Liver (tissue), 9 donors: ENCODE measurements around the gene DLGAP5. TPM values are rescaled to one million over a fixed set of nuclear protein-coding genes. Genes with fewer than 3 reads are reported as not detected.

Experiments used
- DNase-seq: peaks from one replicate; pipeline ENCODE4 v3.0.0-alpha.2; 2017; ENCODE audit warnings: low spot score
- H3K27ac ChIP-seq, 2 donors: one replicate each; pipeline ENCODE4 v1.7.0; 2013; ENCODE audit warnings: inconsistent platforms in 2 of 2, low read length in 2 of 2, control low read depth in 1 of 2, low read depth in 1 of 2, mild to moderate bottlenecking in 1 of 2
- H3K27me3 ChIP-seq, 4 donors: one replicate each; pipeline versions ENCODE4 v1.6.1 to v1.7.0; 2013; ENCODE audit warnings: low read length in 3 of 4, inconsistent platforms in 1 of 4, mild to moderate bottlenecking in 1 of 4, moderate library complexity in 1 of 4; ENCODE audit not compliant: control insufficient read depth in 4 of 4, insufficient read depth in 4 of 4
- H3K36me3 ChIP-seq, 4 donors: one replicate each; pipeline versions ENCODE4 v1.6.1 to v1.7.0; 2013; ENCODE audit warnings: low read length in 3 of 4, mild to moderate bottlenecking in 3 of 4, low read depth in 1 of 4, moderate library complexity in 1 of 4; ENCODE audit not compliant: control insufficient read depth in 4 of 4, insufficient read depth in 3 of 4
- H3K4me1 ChIP-seq, 4 donors: one replicate each; pipeline versions ENCODE4 v1.6.1 to v1.7.0; 2013; ENCODE audit warnings: low read length in 3 of 4, mild to moderate bottlenecking in 3 of 4, moderate library complexity in 1 of 4; ENCODE audit not compliant: control insufficient read depth in 4 of 4, insufficient read depth in 4 of 4
- H3K4me3 ChIP-seq, 3 donors: one replicate each; pipeline versions ENCODE4 v1.6.1 to v1.7.0; 2013; ENCODE audit warnings: low read length in 3 of 3, control low read depth in 1 of 3, low read depth in 1 of 3, mild to moderate bottlenecking in 1 of 3
- H3K9ac ChIP-seq, 2 donors: one replicate each; pipeline ENCODE4 v1.7.0; 2013; ENCODE audit warnings: low read length in 2 of 2, mild to moderate bottlenecking in 2 of 2, moderate library complexity in 2 of 2, control low read depth in 1 of 2, low read depth in 1 of 2
- H3K9me3 ChIP-seq, 4 donors: one replicate each; pipeline versions ENCODE4 v1.6.1 to v1.7.0; 2013; ENCODE audit warnings: low read length in 3 of 4; ENCODE audit not compliant: control insufficient read depth in 4 of 4
- CTCF ChIP-seq: fragments of 150-350 bp; IDR thresholded peaks from 2 replicates; pipeline ENCODE4 v1.5.1; 2017; ENCODE audit warnings: improper control_type of control experiment, low read depth, low read length; ENCODE audit not compliant: missing input control
- EGR1 ChIP-seq, 2 donors: IDR thresholded peaks; 2 replicates each; pipeline ENCODE4 v1.6.1; 2016 to 2018; ENCODE audit warnings: antibody characterized with exemption in 2 of 2, low read depth in 2 of 2
- FOXA1 ChIP-seq: IDR thresholded peaks from 2 replicates; pipeline ENCODE4 v1.6.1; 2016; ENCODE audit warnings: antibody characterized with exemption
- GABPA ChIP-seq, 2 donors: IDR thresholded peaks in 1 of 2; conservative IDR thresholded peaks in 1 of 2; 2 replicates each; pipeline ENCODE4 v1.6.1; 2016; ENCODE audit warnings: antibody characterized with exemption in 2 of 2, mild to moderate bottlenecking in 1 of 2, moderate library complexity in 1 of 2
- HNF4A ChIP-seq, 2 donors: conservative IDR thresholded peaks; 2 replicates each; pipeline ENCODE4 v1.6.1; 2016; ENCODE audit warnings: antibody characterized with exemption in 2 of 2, mild to moderate bottlenecking in 2 of 2
- HNF4G ChIP-seq: IDR thresholded peaks from 2 replicates; pipeline ENCODE4 v1.6.1; 2016; ENCODE audit warnings: antibody characterized with exemption
- JUND ChIP-seq, 2 donors: IDR thresholded peaks; 2 replicates each; pipeline ENCODE4 v1.6.1; 2016; ENCODE audit warnings: antibody characterized with exemption in 2 of 2
- NR2F2 ChIP-seq: IDR thresholded peaks from 2 replicates; pipeline ENCODE4 v1.6.1; 2016; ENCODE audit warnings: antibody characterized with exemption
- RAD21 ChIP-seq, 2 donors: IDR thresholded peaks; 2 replicates each; pipeline ENCODE4 v1.6.1; 2016; ENCODE audit warnings: antibody characterized with exemption in 2 of 2, mild to moderate bottlenecking in 2 of 2
- REST ChIP-seq: IDR thresholded peaks from 2 replicates; pipeline ENCODE4 v1.6.1; 2016; ENCODE audit warnings: antibody characterized with exemption, mild to moderate bottlenecking
- SP1 ChIP-seq: IDR thresholded peaks from 2 replicates; pipeline ENCODE4 v1.6.1; 2018; ENCODE audit warnings: antibody characterized with exemption, mild to moderate bottlenecking
- TAF1 ChIP-seq: conservative IDR thresholded peaks from 2 replicates; pipeline ENCODE4 v1.6.1; 2016; ENCODE audit warnings: antibody characterized with exemption, mild to moderate bottlenecking
- YY1 ChIP-seq: IDR thresholded peaks from 2 replicates; pipeline ENCODE4 v1.6.1; 2016; ENCODE audit warnings: antibody characterized with exemption, mild to moderate bottlenecking
- ZBTB33 ChIP-seq: IDR thresholded peaks from 2 replicates; pipeline ENCODE4 v1.6.1; 2016; ENCODE audit warnings: antibody characterized with exemption
- WGBS: extraction: QIAGEN DNeasy Blood & Tissue Kit; methylation state at CpG from one replicate; pipeline ENCODE4 v1.1.7; 2013; 5-methylcytosine and 5-hydroxymethylcytosine counted together
- polyA plus RNA-seq, 2 donors: library from polyadenylated mRNA; stranded (reverse) in 1 of 2; unstranded in 1 of 2; fragments of 200-250 nt in 1 of 2; fragments of >200 nt in 1 of 2; fragmentation: Nextera tagmentation in 1 of 2; extraction: Ambion mirVana in 1 of 2; gene quantifications; one replicate each; pipeline versions ENCODE4 v1.2.1 to v1.2.3, GENCODE V29; 2013 to 2015
- total RNA-seq, 2 donors: library from RNA; depleted of rRNA; stranded (reverse); fragments of >200 nt; gene quantifications; one replicate each; pipeline ENCODE4 v1.2.3, GENCODE V29; 2014
- donor health status: healthy.
- donor health status: healthy.
- donor health status: healthy.
- donor health status: healthy.
- donor health status: healthy.

The DLGAP5 gene
- total and polyA plus RNA-seq, 4 donors: under 0.01 to 42.5 (median 0.70) TPM

- no peaks in the 10 kb centered on the region for H3K27me3 ChIP-seq
- 72% methylated on average over 8 of the region's 8 CpGs for WGBS
- H3K4me3 ChIP-seq: no peak overlapping the region
- H3K9me3 ChIP-seq: no peaks in the 10 kb centered on the region
- DNase-seq: peak; percentile 81
- H3K9ac ChIP-seq: no peak overlapping the region
- H3K27ac ChIP-seq: no peak overlapping the region
- no peaks in the 10 kb centered on the region for H3K36me3 ChIP-seq
- TF ChIP-seq HNF4A (conservative IDR thresholded peaks at IDR 0.05) (no peak), CTCF (no peak), ZBTB33 (no peak), NR2F2 (no peak), FOXA1 (no peak), SP1 (no peak), JUND (IDR thresholded peaks at IDR 0.05) (no peak)
- H3K4me1 ChIP-seq: no peaks in the 10 kb centered on the region
These were observed 68.9 kb downstream of the DLGAP5 start for GRCh38 chr14:55122440-55122986.

GRCh38 chr14:55121628-55122439, 69.6 kb downstream of the DLGAP5 start:
- TF ChIP-seq TAF1 (no peak), FOXA1 (no peak), HNF4G (no peak), RAD21 (IDR thresholded peaks at IDR 0.05) (no peak), EGR1 (IDR thresholded peaks at IDR 0.05; ENCODE audit: low read depth in 2 of 2) (no peak), JUND (IDR thresholded peaks at IDR 0.05) (no peak), SP1 (no peak), YY1 (no peak), GABPA (IDR thresholded peaks at IDR 0.05 in 1 of 2, conservative IDR thresholded peaks at IDR 0.05 in 1 of 2) (no peak), HNF4A (conservative IDR thresholded peaks at IDR 0.05) (no peak), REST (no peak), NR2F2 (no peak)
- H3K9me3 ChIP-seq: no peaks in the 10 kb centered on the region
- H3K9ac ChIP-seq: no peak overlapping the region
- WGBS: 74% methylated on average over 9 of the region's 9 CpGs
- DNase-seq: no peak
- H3K4me1 ChIP-seq: no peaks in the 10 kb centered on the region
- H3K27me3 ChIP-seq: no peaks in the 10 kb centered on the region
- H3K4me3 ChIP-seq: no peak overlapping the region
- no peaks in the 10 kb centered on the region for H3K36me3 ChIP-seq
- H3K27ac ChIP-seq: no peak overlapping the region
